NCI-H460 (cell line): ENCODE measurements around the gene KDM4F. TPM values are rescaled to one million over a fixed set of nuclear protein-coding genes. Genes with fewer than 3 reads are reported as not detected.
"Not testable (repeated sequence)": the region's sequence is repeated elsewhere in the genome, so short reads cannot be mapped to it uniquely, and the experiment has no call there.

Experiments
- DNase-seq: peaks from one replicate; pipeline ENCODE4 v3.0.0-alpha.2; 2016; ENCODE audit warnings: low read depth; ENCODE audit errors: extremely low read depth
- polyA plus RNA-seq: library from polyadenylated mRNA; depleted of rRNA; stranded (reverse); fragments of >200 nt; gene quantifications from 2 replicates; pipeline ENCODE4 v1.2.3, GENCODE V29; 2014; cell fraction: nucleus; rRNA removed
- total RNA-seq: library from RNA; depleted of rRNA; stranded (reverse); fragments of >200 nt; shearing (Covaris generic); gene quantifications from 2 replicates; pipeline ENCODE4 v1.2.3, GENCODE V29; 2014; rRNA removed

The KDM4F gene
- not detected in 2 replicates for total RNA-seq
- polyA plus RNA-seq: not detected in 2 replicates

DNA sequence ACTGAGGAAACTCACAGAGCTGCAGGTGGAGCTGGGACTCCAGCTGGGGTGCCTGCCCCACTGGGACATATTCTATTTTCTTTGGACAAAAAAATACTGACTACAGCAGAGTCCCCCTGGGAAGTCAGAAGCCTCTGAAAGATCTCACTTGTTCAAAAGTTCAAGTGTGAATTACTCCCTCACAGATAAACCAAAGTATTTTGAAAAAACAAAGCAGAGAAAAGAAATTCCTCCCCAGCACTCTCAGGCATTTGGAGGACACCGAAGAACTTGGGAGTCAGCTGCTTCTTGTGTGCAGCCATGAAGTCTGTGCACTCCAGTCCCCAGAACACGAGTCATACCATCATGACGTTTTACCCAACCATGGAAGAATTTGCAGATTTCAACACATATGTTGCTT lies at the start of gene KDM4F:
KDM4F (plus strand) TSS at position 301 of the 400 bp plus-strand sequence.
- DNase-seq: not testable (repeated sequence)

DNA sequence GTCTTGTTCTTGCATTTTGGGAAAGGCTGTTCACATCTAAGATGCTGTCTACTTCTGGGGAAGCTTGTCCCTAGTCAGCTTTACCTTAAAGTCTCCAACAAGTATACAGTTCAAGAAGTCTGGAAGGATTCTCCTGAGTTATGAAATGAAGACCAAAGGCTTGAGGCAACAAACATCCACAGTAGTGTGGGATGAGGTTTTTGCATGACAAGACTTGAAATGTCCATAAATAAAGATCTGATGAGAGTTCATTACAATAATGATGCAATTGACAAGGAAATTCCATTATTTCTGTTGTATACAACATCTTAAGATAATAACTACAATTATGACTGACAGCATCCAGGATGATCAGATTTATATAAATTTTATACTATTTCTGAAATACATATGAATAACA lies 45.5 kb upstream of the KDM4F start:
- DNase-seq: no peak

DNA sequence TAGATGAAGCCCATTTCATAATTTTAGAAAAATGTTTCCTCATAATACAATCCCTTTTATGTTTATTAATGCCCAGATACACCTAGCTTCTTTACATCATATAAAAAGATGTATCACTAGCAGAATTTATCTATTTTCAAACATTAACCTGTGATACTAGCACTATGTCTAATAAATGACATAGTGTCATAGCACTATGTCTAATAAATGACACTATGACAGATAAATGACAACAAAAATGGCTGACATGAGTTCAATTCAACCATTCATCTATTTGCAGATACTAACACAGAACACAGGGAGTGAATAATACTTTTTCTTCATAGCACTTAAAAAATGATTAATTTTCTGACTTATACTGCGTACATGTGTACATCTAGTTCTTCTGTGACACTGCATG lies 43.6 kb upstream of the KDM4F start:
- no peak for DNase-seq

DNA sequence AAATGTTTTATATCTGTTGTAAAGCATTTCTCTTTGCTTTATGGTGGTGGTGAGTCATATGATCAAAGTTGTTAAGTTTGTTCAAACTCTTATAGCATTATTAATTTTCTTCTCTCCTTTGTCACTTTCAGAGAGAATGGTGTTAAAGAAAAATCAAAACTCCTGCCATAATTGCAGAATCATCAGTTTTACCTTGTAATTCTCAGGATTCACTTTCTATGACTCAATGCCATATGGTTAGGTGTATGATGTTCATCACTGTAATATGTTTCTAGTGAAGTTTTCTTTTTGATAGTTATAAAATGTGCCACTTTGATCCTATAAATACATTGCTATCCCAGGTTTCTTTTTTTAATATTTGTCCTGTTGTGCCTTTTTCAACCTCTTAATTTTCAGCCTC lies 37.8 kb upstream of the KDM4F start:
- DNase-seq: no peak

DNA sequence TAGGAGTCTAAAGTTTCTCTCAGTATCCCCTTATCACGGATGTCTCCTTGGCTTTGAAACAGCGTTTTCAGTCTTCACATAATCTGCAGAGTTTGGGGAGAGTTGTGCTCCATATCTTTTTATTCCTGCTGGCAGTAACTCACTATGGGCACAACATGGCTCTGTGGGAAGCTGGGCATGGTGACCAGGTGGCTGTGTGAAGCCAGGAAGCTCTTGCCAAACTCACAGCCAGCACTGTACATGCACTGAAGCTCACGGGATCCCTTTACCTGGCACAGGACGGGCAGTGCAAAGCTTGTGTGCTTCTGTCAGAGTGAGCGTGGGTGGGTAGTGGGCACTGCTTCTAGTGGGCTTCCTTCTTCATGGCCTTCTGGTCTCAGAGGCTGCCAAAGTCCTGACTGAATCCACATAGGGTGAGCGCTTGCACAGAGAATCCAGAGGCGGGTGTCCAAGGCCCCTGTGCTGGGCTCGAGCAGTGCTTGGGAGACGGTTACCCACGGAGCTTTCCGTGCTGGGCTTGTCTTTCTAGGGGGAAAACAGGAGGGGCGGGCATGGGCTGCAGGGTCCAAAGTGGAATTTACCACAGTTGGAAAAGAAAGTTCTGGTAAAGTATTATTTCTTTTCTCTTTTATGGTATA lies 34.9 kb upstream of the KDM4F start:
- no peak for DNase-seq

DNA sequence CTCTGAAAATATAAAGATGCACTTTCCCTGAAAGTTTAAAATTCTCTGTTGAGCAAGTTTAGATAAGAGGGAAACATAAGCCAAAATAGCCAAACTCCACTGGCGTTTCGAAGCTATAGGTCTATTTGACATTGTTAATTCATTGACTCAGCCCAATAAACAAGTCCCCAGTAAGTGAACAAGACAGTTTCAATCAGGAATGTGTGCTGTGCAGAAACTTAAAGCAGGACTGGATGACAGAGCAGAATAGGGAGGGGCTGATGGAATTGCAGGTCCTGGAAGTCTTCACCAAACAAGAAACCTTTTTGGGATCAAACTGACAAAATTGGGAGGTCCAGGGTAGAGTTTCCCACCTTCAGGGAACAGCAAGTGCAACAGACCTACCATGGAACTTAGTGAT lies 33.1 kb upstream of the KDM4F start:
- DNase-seq: no peak

DNA sequence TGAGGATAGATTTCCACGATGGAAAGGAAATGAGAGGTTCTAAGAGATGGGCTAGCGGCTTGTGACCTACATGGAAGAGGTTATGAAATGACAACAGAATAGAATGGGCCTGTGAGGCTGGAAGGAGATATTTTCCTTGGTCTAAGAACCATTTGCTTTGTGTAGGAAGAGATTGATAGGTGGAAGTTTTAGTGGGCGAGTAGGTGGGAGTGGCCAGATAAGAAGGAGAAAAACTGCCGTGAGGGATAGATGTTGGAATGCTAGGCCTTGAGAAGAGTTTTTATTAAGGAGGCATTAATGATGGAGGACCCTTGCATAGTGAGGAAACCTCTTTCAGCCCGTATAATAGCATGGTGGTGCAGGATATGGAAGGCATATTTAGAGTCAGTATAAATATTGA lies 27.8 kb upstream of the KDM4F start:
- not testable (repeated sequence) for DNase-seq

DNA sequence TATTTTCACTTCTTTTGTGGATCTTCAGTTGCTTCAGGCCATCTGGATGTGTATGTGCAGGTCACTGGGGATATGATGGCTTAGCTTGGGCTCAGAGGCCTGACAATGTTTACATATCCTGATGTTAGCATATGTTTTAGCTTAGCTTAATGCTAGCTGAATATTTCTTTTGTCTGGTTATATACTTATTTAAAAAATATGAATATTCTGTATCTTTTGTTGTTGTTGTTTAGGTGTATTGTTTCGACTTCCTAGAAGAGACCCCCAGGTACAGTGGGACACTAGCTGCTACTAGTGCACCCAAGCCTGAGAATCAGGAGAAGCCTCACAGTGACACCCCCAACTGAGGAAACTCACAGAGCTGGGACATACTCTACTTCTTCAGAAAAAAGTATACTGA lies 24.3 kb upstream of the KDM4F start, which contains the start of gene KDM4E:
KDM4E (plus strand) TSS at position 301 of the 400 bp plus-strand sequence. CDS start 300 bp downstream, outside the sequence.
- DNase-seq: no peak

DNA sequence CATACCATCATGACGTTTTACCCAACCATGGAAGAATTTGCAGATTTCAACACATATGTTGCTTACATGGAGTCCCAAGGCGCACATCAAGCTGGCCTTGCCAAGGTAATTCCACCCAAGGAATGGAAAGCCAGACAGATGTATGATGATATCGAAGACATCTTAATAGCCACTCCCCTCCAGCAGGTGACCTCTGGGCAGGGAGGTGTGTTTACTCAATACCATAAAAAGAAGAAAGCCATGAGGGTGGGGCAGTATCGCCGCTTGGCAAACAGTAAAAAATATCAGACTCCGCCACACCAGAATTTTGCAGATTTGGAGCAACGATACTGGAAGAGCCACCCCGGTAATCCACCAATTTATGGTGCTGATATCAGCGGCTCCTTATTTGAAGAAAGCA lies 23.6 kb upstream of the KDM4F start:
- not testable (repeated sequence) for DNase-seq

DNA sequence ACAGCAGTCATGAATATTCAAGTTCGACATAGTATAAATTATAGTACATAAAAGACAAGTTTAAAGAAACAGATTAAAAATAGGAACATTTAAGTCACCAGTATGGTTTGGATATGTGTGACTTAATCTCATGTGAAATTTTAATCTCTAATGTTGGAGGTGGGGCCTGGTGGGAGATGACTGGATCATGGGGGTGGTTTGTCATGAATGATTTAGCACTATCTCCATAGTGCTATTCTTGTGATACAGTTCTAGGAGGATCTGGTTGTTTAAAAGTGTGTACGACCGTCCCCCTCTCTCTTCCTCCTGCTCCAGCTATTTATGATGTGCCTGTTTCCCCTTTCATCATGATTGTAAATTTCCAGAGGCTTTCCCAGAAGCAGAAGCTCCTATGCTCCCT lies 20.9 kb upstream of the KDM4F start:
- no peak for DNase-seq

DNA sequence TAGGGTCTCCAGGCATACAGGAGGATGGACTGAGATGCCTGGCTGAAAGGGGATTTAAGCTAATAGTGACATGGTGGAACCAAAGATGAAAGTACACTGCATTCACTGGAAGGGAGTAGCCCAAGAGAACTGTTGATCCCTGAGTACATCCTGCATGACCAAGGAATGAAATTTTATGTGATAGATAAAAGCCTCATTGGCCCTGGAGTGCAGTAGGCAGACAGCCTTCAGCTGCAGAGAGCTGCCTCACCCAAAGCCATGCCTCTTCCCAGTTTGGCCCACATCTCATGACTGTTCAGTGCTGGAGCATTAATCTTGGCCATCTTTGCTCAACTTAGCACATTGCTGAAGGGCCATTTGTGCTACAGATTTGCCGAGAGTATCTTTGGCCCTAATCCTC lies 16.2 kb upstream of the KDM4F start:
- no peak for DNase-seq

DNA sequence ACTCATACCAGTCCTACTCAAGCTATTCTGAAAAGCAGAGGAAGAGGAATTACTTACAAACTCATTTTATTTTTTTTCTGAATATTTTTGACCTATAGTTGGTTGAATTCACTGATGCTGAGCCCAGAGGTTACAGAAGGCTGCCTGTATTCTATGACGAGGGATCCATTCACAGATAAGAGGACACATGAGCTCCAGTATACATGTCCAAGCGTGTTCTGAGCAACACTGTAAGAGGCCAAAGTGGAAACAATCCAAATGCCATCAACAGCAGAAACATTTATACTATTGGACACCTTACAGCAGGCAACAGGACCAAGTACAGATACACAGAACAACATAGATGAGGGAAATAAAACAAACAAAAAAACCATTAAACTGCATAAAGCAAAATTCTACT lies 13.9 kb upstream of the KDM4F start:
- no peak for DNase-seq

DNA sequence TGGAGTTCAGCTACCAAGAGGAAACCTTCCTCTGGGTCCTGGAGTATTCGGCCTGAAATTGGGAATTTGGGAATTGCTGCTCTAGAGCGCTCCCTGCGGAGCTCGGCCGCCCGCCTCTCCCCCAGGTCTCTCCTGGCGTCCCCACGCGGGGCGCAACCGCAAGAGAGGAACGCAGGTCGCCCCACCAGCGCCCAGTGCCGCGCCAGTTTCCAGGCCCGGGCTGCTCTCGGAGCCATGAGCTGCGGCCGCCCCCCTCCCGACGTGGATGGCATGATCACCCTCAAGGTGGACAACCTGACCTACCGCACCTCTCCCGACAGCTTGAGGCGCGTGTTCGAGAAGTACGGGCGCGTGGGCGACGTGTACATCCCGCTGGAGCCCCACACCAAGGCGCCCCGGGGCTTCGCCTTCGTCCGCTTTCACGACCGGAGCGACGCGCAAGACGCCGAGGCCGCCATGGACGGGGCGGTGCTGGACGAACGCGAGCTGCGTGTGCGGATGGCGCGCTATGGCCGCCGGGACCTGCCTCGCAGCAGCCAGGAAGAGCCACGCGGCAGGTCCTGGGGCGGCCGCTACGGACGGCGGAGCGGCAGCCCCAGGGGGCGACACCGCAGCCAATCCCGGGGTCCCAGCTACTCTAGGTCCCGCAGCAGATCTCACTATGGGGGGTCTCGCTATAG lies 11.7 kb upstream of the KDM4F start:
- DNase-seq: not testable (repeated sequence)

DNA sequence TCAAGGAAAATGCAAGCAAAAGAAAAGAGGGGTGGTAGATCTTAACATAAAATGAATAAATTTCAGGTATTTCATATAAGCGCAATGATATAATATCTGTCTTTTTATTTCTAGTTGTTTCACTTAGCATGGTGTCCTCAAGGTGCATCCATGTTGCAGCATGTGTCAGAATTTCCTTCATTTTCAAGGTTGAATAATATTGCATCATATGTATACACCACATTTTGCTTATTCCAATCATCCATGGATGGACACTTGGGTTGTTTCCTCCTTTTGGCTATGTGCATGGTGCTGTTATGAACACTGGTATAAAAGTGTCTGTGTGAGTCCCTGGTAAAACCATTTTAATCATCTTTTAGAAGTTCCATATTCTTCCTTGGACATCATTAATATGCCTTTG lies 7.0 kb upstream of the KDM4F start:
- DNase-seq: no peak

DNA sequence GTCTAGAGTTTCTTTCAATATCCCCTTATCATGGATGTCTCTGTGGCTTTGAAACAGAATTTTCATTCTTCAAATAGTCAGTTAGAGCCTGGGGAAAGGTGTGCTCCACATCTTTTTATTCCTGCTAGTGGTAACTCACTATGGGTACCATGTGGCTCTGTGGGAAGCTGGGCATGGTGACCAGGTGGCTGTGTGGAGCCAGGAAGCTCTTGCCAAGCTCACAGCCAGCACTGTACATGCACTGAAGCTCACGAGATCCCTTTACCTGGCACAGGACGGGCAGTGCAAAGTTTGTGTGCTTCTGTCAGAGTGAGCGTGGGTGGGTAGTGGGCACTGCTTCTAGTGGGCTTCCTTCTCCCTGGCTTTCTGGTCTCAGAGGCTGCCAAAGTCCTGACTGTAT lies 6.3 kb upstream of the KDM4F start:
- no peak for DNase-seq

DNA sequence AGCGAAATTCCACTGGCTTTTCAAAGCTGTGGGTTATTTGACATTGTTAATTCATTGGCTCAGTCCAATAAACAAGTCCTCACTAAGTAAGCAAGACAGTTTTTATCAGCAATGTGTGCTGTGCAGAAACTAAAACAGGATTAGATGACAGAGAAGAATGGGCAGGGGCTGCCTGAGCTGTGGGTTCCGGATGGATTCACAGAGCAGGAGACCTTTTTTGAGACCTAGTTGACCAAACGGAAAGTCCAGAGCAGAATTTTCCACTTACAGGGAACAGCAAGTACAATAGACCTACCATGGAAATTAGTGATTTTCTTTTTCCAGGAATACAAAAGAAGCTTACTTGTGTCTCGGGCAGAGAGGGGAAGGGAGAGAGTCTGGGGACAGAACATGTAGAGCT lies 5.2 kb upstream of the KDM4F start:
- no peak for DNase-seq

DNA sequence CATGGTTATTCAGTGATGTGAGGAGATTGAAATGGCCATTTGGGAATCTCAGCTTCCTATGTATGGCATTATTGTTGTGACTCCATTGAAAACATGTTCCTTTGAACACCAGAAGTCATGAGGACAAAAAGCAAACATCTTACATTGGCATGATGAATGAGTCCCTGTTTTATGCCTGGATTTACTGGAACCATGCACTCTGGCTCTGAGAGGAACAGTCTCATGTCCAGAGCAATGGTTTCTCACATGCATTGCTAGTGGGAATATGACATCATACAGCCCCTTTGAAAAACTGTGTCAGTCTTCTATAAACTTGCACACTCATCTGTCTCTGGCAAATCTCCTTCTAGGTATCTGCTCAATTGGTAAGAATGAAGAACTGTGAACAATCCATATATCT lies 3.4 kb upstream of the KDM4F start:
- no peak for DNase-seq

DNA sequence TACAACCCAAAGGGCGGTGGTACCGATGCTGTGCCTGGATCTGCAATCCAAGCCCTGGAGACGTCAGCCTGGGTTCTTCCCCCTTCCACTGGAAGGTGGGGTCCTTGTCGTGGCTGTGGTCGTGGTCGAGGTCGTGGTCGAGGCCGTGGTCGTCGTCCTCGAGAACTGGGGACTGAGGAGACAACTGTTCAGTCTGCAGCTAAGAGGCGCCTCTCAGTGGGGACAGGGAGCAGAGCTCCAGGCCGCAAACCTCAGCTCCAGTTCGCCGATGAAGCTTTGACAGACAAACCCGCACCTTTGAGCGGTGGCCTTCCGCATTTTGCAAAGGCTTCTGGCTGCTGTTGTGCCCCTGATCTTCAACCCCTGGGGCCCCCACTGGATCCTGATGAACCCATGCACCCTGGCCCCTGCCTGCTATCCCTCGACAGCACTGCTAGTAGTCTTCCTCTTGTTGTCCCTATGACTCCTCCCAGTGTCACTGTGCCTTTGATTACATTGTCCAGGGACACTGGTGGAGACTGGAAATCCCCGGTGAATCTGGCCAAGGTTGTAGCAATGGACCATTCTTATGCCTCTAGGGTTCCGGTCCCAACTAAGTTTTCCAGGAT lies 1.5 kb downstream of the KDM4F start:
- DNase-seq: no peak

DNA sequence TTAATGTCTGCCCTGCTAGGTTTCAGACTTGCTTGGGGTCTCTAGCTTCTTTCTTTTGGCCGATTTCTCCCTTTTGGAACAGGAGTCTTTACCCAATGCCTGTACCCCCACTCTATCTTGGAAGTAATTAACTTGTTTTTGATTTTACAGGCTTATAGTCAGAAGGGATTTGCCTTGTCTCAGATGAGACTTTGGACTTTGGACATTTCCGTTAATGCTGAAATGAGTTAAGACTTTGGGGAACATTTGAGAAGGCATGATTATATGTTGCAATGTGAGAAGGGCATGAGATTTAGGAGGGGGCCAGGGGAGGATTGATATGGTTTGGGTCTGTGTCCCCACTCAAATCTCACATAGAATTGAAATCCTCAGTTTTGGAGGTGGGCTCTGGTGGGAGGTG lies 5.1 kb downstream of the KDM4F start:
- no peak for DNase-seq

DNA sequence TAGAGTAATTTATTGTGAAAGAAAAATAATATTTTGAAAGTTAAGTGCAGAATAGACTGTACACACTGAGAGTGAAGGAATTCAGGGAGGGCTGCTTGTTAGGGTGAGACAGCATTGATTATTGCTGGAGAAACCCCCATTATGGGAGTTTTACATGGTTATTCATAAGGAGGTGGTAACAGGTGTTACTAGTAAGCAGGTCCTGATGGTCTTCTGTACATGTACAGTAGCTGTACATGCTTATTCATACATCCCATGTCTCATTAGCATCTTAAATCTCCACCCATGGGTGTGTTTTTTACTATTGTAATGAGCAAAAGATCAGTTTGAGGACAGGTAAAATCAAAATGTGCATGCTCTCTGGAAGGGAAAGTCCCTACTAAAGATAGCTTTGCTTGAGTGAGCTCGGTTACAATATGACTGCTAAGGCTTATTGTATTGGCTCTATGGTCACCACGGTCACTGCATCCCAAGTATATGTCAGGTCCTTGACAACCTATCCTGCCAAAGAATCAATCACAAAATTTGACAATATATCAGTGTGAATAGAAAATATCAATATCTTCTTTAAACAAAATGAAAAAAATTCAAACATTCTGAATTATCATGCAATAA lies 6.2 kb downstream of the KDM4F start:
- DNase-seq: no peak

DNA sequence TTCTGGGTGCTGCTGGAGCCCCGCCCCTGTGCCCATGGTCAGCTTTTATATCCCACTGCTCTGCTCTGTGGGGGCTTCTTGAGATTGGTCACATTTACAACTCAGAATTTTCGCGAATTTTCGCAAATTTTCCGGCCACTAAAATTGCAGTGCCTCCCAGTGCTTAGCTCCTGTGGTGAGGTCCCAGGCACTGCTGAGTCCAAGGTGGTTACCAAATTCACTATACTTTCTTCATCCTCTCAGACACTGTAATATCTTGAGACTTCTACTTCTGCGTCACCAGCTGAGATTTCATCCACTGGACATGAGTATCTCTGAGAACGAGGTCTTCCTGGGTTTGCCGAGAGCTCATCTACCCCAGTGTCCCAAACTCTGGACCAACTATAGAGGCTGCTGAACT lies 8.7 kb downstream of the KDM4F start:
- DNase-seq: no peak

DNA sequence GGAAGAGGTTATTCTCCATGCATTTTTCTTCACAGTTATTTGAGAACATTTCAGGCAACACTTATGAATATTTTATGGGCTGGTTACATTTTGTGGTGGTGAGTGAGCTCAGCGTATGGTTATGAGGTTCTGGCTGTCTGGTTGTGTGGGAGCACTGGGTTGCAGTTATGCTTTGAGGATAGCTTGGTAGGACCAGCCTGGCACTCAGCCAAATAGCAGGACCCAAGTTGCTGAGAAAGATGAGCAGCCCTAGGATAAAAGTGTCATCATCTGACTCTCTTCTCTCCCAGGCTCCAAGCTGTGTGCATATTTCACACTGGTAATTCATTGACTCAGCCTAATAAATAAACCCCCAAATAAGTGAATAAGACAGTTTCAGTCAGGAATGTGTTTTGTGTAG lies 9.4 kb downstream of the KDM4F start:
- DNase-seq: no peak
